Activated effector memory CD4-positive, alpha-beta T cell treated with Interleukin-2 at 50 U/mL for 16 hours (primary cell): ENCODE measurements around the gene LRP1B.

ENCODE experiments used
- DNase-seq: peaks from one replicate; pipeline ENCODE4 v3.0.0-alpha.2; 2020

The LRP1B gene

DNA sequence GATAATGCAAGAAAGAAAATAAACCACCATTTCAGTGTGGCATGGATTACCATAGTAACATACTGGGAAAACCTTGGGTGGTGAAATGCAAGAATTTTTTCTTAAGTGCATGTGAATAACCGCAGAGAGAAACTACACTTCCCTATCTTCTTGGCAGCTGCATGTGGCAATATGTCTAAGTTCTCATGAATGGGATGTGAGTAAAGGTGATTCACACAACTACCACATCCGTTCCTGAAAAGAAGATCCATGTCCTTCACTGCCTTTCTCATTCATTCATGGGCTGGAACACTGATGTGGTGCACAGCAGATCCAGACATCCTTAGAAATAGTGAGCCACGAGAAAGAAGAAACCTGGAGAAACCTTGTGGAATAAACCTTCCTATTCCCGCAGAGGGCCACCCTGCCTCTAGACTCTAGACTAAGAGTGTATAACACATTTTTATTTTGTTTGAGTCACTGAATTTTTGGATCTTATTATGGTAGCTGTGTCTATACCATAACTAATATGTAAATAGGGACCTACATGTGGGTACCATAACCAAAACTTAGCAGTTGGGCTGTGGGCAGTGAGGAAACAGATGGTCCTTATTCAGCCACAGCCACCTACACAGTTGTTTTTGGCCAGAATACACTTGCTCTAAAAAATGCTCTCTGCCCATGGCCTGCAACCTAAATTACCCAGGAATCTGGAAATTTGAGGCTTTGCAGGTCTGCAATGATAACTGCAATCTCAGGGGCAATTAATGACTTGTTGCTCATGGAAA, 573.3 kb downstream of the LRP1B start:
- no peak for DNase-seq

DNA sequence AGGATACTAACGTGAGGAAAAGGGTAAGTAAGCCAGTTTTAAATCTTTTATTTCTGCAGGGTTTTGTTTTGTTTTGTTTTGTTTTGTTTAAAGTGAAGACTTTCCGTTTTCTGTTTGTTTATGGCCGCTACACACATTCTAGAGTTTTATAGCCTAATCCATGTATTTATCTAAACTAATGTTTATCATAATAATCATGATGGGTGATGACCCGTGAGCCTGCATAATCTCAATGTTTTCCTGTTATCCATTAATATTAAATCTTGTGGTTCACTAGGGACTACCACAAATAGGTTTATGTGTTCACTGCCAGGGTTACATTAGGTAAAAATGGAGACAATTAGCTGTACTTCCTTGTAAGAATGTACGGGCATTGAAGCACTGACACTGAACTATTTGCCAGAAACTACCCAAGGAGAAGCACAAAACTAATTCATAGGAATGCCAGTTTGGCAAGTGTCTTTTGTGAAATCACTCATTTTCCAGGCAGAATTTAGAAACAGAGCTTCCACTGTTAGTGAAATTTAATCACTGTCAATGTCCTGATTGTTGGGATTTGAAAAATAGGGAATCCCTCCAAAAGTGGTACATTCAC, 574.8 kb downstream of the LRP1B start:
- no peak for DNase-seq

DNA sequence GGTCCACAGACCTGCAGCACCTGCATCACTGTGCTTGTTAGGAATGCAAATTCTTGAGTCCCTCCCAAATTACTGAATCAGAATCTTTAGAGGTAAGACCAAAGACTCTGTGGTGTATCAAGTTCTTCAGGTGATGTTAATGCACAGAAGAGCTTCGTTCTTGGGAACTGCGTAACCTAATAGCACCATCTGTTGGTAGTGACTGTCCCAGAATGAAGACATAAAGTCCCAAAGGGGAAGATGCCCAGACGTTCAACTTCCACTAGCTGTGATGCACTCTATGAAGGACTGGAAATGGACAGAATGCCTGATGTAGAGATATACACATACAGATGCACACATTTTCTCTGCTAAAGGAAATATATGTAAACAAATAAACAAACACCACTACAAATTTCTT, 576.0 kb downstream of the LRP1B start:
- DNase-seq: no peak

DNA sequence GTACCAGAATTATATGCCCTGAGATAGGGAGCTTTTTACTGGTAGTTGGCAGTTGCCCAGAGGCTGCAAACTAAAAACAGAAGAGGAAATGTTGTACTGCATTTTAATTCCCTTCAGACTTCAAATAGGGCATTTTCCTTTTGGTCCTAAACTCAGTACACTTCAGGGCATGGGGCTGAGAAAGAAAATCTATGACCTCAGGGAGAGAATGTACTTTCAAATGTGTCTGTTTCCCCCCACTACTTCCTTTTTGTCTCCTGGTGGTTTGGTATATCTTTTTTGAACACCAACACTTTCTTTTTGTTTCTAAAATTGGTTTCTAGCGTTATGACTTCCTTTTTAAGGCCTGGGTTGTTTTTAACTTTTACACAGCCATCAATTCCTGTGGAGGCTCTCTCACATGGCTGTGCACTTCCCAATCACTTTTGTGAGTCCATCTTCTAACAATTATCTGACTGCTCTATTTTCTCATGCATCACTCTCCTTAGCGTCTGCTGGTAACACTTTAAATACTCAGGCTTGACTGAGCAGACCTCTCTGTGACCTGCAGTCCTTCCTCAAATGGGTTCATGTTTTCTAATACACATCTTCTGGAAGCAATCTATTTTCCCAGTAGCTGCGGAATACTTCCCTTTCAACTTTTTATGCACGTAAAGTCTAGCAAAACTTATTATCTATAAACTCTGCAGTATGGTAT, 596.0 kb downstream of the LRP1B start:
- DNase-seq: no peak

DNA sequence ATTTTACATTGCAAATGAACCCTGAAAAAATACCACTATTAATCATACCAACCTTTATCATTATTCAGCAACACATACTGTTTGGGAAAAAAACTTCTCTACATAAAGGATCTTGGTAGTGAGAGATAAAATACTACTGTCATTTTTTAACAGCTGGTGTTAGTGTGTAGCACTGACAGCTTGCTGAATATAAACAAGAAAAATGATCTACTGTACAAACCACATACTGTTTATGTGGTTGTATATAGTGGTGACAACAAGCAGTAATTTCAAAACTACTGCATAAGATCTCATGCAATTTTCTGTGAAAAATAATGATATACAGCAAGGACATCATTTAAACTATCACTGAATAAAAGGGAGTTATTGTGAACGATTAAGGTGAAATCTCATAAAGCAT, 601.2 kb downstream of the LRP1B start:
- DNase-seq: no peak

DNA sequence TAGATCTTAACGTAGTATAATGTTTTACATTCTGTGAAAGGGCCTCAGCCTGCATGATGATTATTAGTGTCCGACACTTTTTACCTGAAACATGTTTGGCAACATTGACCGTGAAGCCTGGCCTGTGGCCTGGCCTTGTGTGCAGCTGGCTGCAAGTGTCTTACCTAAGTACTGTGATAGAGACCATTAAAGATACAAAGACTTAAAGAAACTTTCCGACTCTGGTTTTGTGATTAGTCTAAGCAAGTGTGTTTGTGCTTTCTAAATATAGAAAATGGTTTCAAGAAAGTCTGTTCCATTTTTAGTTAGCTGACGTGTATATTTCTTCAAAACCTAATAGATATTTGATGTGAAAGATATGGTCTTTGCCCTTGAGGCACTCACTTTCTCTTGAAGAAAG, 601.8 kb downstream of the LRP1B start:
- DNase-seq: no peak

DNA sequence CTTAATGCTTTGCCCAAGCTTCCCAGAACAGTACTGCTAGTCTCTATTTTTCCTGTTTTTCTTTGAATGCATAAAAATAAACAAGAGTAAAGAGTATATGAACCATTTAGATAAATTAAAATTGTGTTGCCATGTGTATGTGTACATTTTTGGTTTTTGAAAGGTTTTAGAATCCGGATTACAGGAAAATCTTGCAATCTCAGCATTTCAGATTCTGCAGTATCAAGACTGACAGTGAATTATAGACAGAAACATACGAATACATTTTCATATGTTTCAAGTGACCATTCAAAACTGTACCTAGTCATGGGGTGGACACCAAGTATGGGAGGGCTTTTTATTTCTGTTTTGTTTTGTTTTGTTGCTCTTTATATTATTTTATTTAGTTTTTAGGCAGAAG, 604.1 kb downstream of the LRP1B start:
- DNase-seq: no peak

DNA sequence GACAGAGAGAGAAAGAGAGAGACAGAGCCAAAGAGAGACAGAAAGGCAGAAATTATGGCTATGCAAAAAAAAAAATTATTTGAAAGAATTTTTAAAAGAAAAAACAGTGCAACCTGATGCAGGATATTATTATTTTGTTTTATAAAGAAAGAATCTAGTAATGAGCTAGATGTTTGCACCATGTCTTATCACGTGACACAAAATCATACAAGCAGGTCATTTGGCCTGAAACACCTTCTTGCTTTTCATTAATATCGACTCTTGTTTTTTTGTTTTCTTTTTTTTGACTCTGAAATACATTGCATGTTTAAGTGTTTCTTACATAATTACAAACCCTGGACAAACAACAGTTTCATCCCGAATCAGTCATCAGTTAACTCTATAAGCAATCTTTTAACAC, 606.0 kb downstream of the LRP1B start:
- no peak for DNase-seq

DNA sequence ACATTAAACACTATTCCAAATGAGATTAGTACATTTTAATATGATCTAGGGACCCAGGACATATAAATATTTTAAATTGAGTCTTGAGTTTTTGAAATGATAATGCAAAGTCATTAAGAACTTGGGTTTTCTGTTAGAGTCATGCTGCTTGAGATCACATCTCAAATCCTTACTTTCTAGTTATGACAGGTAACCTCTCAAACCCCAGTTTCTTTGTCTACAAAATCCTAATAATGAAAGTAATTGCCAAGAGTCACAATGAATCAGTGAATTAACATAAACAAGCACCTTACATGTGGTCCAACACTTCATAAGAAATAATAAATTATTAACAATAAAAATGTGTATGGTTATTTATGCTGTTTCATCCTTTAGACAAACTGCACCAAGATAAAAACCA, 607.6 kb downstream of the LRP1B start:
- no peak for DNase-seq

DNA sequence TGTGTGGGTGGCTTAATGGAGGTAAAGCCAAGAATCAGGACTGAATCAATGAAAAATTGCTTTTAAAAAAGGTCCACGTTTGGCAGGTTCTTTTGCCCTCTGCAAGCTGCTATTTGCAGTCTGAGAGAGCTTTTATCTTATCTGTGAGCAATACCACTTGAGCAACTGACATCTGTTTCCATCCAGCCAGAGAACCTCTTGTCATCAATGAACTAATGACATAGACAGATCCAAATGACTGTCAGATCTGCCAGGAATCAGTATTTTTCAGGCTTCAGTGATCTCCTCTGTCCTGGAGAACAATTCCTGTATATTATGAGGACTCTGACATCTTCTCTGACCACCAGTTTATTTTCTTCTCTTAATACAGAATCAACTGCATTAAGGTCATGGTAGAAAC, 608.1 kb downstream of the LRP1B start:
- DNase-seq: no peak

DNA sequence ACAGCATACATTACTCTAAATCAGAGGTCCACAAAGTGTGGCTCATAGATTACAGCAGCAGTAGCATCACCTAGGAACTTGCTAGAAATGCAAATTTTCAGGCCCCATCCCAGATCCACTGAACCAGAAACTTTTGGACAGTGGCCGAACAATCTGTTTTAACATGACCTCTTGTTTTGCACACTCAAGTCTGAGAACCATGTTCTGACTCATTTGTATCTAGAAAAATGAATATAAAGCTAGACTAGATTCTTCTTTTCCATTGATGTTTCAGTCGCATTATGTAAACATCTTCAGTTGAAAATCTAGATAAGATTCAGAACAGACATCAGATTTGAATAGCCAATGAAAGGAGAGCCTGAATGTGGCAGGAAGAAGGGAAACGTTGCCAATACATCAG, 608.8 kb downstream of the LRP1B start:
- DNase-seq: no peak

DNA sequence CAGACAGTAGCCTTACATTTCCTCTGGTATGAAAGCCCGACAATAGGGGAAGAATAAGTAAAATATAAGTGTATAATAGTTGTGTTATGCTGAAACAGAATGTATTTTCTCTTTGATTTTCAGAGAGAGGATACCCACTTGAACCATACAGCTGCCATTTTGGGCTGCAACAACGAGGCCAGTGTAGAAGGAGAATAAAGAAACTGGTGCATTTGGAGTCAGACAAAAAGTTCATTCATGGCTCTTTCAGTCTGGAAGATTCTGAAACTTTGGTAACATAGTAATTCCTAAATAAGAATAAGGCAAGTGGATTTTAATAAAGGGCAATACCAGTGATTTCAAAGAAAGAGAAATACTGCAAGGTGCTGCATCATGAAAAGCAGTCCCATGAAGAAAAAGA, 610.9 kb downstream of the LRP1B start:
- no peak for DNase-seq

DNA sequence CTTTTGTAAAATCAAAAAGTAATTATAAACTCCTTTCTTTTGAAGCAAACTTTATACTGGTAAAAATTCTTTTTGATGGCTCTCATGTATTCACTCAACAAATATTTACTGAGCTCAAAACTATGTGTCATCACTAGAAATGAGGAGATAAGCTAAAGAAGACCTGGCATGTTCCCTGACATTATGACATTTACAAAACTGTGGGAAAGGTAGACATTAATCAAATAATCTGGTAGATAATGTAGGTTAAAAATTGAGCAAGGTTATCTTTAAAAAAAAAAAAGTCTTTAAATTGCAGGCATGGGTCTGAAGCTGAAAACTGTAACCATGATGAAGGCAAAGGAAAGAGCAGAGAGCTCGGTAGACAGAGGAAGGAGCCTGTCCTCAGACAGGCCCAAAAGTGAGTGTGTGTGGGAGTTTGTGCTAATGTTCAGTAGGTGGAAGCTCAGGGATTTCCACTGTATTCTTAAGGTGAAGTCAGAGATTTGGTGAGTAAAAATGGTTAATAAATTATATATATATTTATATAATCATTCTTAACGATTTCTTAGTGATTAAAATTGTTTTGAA, 612.9 kb downstream of the LRP1B start:
- no peak for DNase-seq

DNA sequence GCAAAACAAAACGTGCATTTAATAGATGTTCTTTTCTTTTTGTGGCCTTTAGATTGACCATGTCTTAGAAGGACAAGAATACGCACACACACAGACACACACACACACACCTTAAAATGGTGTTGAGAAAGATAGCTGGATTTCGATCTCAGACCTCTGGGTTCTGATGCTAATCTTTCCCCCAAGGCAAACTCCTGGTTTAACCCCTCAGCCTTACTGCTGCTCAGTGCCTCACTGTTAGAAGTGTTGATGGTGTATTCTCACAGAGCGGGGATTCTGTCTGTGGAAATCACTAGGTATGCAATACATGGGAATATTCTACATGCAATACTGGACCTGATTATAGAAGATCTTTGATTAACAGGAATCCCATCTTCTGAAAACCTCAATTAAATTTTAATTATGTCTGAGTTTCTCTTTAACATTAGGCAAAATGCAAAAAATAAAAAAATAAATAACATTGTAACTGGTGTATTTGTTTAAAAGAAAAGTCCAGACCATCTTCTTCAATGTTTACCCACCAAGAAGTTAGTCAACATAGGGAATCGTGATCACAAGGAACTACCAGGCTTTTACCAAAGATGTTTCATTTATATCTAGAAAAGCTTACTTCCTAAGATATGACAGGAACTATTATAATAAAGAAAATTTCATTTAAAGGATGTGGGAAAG, 613.5 kb downstream of the LRP1B start:
- DNase-seq: no peak

DNA sequence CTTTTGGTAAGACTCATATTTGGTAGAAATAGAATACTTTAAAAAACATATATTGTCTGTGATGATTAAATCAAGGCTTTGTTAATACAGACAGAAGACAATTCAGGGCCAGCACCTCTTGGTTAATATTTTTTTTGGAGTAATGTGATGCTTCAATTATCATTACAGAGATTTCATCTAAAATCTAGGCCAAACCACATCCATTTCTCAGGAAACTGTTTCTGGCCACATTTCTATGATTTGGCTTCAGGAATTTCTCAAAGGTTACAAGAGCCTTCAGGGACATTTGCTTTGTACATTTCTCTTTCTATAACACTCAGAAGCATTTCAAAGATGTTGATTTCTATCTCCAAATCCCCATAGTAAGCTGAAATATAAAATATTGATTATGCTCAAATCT, 614.9 kb downstream of the LRP1B start:
- DNase-seq: no peak

DNA sequence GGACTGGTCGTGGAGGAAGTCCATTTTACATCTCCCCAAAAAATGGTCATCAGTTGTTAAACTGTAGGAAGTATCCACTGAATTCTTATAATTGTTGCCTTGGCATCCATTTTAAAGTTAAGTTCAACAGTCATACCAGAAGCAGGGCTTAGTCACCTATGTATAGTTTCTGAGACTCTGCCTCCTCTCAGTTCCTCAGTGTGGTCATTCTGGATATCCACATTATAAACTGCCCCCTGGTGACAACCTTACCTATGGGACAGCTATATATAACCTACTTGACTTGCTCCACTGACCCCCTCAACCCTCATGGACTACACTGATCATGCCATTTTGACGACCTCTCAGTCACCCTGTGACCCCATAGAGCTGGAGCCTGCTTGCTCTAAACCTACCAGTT, 617.0 kb downstream of the LRP1B start:
- DNase-seq: no peak

DNA sequence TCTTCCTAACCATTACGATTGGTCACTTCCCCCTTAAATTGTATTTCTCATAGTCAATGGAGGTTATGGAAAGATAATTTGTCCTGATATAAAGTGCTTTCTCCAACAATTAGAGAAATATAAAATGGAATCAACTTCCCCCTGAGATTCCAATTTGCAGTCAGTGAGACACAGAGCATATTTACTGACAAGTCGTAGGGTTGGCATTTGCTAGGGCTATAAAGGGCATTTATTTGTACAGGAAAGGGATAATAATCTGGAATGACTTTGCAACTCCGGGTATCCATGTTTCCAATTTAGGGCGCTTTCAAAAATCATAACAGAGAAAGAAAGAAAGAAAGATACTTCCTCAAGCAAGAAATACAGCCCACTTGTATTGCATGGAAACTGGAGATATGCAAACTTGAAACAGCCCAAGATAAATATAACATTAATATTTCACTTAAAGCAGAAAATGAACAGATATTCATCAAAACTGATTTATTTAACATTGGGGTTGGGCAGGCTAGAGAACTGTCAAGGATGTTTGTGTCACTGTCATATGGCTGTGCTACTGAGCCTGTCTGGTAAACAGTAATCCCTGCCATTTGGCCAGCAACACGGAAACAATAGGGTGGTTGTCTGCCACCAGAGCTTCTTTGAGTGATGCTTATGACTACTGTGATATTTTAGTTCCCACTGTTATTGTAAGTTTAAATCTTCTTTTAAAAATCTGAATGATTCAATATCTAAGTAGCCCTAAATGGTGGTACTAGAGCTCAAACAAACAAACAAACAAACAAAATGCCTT, 621.8 kb downstream of the LRP1B start:
- DNase-seq: no peak

DNA sequence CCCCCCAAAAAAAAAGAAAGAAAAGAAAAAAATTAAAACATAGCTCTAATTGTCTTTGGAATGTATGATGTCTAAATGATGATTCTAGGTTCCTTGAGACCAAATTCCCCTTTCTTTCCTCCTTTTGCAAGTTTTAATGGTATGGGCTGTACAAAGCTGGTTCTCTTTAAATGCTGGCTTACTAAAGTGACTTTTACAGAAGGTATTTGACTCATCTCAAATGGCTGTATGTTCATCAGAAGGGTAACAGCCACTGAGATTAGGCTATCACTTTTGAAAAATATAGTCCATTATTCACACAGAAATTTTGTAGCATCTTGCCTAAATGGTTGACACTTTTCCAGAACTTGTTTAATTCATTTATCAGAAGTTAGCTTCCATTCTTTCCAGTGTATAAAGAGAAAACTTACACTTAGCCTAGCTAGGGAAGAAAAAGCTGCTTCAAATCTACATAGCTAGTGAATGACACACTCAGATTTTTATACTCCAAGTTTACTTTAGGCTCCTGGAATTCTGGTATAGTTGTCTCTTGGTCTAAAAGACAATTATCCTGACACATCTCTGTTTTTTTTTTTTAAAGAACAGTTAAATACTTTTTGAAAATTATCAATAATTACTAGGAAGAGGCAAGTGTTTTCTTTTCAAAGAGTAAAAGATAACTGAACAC, 622.6 kb downstream of the LRP1B start:
- DNase-seq: no peak

DNA sequence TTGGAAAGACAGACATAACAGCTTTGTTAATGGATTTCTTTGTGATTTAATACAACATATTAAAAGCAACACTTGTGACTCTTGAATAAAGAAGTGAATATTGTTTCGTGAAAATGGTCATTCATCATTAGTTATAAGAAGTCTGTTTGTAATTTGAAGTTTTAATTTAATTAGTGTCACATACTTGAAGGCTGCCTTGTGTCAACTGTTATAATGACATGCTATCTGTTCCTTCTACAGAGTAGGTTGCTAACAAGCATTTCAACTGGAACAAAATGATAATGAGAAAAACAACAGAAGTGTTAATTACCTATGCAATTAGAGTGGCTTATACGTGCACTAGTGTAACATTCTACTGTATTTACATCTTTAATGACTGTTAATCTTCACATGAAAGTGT, 624.7 kb downstream of the LRP1B start:
- no peak for DNase-seq

DNA sequence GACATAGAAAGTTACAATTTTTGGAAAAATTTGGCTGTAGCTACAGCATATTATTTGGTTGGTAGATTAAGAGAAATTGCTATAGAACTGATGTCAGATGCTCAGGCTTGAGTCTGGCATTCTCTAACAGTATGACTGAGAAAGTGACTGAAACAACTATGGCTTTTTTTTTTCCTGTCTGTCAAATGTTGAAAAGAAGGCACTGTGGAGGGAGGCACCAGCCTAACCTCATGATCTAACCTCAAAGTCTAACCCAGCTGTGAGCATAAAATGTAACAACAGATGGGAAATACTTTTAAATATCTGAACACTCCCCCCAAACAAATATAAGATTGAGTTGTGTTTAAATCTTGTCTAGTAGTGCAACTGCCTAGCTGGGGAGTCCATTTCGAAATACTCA, 629.1 kb downstream of the LRP1B start:
- DNase-seq: no peak

DNA sequence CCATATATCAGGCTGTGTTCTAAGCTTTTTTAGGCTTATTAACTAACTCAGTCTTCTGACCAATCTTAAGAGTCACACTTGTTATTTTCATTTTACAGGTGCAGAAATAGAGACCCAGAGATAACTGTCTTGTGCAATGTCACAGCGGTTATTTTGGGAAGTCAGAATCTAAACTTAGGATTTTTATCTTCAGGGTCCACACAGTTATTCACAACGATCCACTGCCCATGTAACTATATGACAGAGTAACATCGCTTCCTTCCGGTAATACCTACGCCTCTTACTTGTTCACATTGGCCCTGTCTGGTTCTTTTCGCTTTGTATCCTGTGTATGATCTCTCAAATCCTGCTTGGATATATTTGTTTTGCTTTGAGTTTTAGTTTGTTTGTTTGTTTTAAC, 631.7 kb downstream of the LRP1B start:
- no peak for DNase-seq

DNA sequence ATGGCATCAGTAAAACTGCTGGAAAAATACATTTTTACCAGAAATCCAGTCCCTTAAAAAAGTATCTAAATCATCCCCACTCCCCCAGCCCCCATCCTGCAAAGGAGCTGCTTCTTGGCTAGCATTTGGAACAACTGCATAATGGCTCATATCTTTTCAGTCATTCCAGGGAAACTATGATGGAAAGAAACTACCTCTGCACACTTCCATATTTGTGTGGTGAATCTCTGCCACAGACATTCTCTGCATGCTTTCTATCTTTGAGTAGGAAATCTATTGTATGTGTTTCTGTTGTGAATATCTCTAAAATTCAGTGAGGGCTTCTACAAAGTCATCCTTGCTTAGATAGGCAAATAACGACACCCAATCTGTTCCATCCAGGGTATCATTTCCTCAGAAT, 632.3 kb downstream of the LRP1B start:
- DNase-seq: no peak
